Hematopoietic multipotent progenitor cell (in vitro differentiated cells): ENCODE measurements around the gene METTL2A. TPM values are rescaled to one million over a fixed set of nuclear protein-coding genes. Genes with fewer than 3 reads are reported as not detected.
"Not testable (repeated sequence)": the region's sequence is repeated elsewhere in the genome, so short reads cannot be mapped to it uniquely, and the experiment has no call there.

Experiments used
- DNase-seq, 3 donors: peaks; one replicate each; pipeline ENCODE4 v3.0.0-alpha.2; 2011 to 2015; ENCODE audit warnings: low read depth in 2 of 3, low spot score in 2 of 3
- total RNA-seq: library from RNA; depleted of rRNA; stranded (reverse); fragments of >200 nt; gene quantifications from one replicate; pipeline ENCODE4 v1.2.3, GENCODE V29; 2012

The METTL2A gene
- total RNA-seq = 10.0 TPM

GRCh38 chr17:62423647-62424461 lies at the start of gene METTL2A:
Gene METTL2A, plus strand, starts transcription at chr17:62423897. Its CDS starts 6 bp downstream, at chr17:62423903.
- DNase-seq = peak; percentile 55 to 87 (median 86)

GRCh38 chr17:62380253-62380652 lies 43.4 kb upstream of the METTL2A start, which contains the start of gene EFCAB3:
Gene EFCAB3, plus strand, starts transcription at chr17:62380553. Its CDS starts 2,427 bp downstream, at chr17:62382980.
- no peak for DNase-seq

- DNase-seq = no peak
Measured at GRCh38 chr17:62381561-62381960, 42.1 kb upstream of the METTL2A start.

- DNase-seq = peak in 2 of 3 donors; percentile 18 to 66
Measured at GRCh38 chr17:62388856-62389255, 34.8 kb upstream of the METTL2A start.

- DNase-seq = no peak
Measured at GRCh38 chr17:62392908-62393307, 30.8 kb upstream of the METTL2A start.

GRCh38 chr17:62398891-62399290 lies 24.8 kb upstream of the METTL2A start:
- no peak for DNase-seq

- DNase-seq = no peak
Measured at GRCh38 chr17:62405451-62405850, 18.2 kb upstream of the METTL2A start.

GRCh38 chr17:62413090-62413489 lies 10.6 kb upstream of the METTL2A start:
- not testable (repeated sequence) for DNase-seq

- DNase-seq = not testable (repeated sequence)
Measured at GRCh38 chr17:62426214-62426613, 2.5 kb downstream of the METTL2A start.

- not testable (repeated sequence) for DNase-seq
Measured at GRCh38 chr17:62435251-62435650, 11.6 kb downstream of the METTL2A start.

GRCh38 chr17:62441181-62441580 lies 17.5 kb downstream of the METTL2A start:
- DNase-seq = not testable (repeated sequence)

GRCh38 chr17:62444063-62444462 lies 20.4 kb downstream of the METTL2A start:
- no peak for DNase-seq

- not testable (repeated sequence) for DNase-seq
Measured at GRCh38 chr17:62445791-62446190, 22.1 kb downstream of the METTL2A start.

GRCh38 chr17:62452195-62452594 lies 28.5 kb downstream of the METTL2A start:
- not testable (repeated sequence) for DNase-seq

GRCh38 chr17:62453041-62453440 lies 29.3 kb downstream of the METTL2A start:
- DNase-seq = not testable (repeated sequence)

- not testable (repeated sequence) for DNase-seq
Measured at GRCh38 chr17:62453656-62454055, 30.0 kb downstream of the METTL2A start.

GRCh38 chr17:62454111-62454510 lies 30.4 kb downstream of the METTL2A start:
- DNase-seq = not testable (repeated sequence)

GRCh38 chr17:62456016-62456415 lies 32.3 kb downstream of the METTL2A start:
- no peak for DNase-seq

- DNase-seq = not testable (repeated sequence)
Measured at GRCh38 chr17:62458483-62458882, 34.8 kb downstream of the METTL2A start.

- not testable (repeated sequence) for DNase-seq
Measured at GRCh38 chr17:62464422-62464821, 40.7 kb downstream of the METTL2A start.

- DNase-seq = not testable (repeated sequence)
Measured at GRCh38 chr17:62465271-62465670, 41.6 kb downstream of the METTL2A start.
